Measurements from ENCODE around the gene ANKRD28.

DNA sequence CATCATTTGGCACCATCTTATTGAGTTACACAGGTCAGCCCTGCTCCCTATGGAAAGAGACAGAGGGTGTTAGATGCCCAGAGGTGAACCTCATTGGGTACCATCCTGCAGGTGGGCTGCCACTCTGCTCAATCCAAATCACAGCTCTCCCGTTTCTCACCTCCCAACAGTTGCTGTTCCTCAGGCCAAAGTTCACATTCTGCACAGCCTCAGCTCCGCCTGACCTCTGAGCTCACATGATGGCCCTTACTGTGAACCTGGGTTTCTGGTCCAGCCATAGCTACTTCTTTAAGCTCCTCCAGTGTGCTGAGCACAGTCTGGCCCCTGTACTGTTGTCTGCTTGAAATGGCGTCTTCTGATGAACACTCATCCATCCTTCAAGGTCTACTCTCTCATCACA is 148.4 kb downstream of the ANKRD28 start:
- TF ChIP-seq, protein P1, sequence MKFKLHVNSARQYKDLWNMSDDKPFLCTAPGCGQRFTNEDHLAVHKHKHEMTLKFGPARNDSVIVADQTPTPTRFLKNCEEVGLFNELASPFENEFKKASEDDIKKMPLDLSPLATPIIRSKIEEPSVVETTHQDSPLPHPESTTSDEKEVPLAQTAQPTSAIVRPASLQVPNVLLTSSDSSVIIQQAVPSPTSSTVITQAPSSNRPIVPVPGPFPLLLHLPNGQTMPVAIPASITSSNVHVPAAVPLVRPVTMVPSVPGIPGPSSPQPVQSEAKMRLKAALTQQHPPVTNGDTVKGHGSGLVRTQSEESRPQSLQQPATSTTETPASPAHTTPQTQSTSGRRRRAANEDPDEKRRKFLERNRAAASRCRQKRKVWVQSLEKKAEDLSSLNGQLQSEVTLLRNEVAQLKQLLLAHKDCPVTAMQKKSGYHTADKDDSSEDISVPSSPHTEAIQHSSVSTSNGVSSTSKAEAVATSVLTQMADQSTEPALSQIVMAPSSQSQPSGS (CRISPR knock-in tag; IDR thresholded peaks at IDR 0.05): no peak
- TF ChIP-seq POLR2AphosphoS5 (IDR thresholded peaks at IDR 0.05; ENCODE audit: control insufficient read depth, insufficient read depth, low read depth, low read length) (no peak), HNRNPK (IDR thresholded peaks at IDR 0.05; ENCODE audit: low read depth, low read length, poor library complexity, severe bottlenecking) (no peak), SIN3B (IDR thresholded peaks at IDR 0.05; ENCODE audit: low read depth) (no peak), CXXC5 (CRISPR knock-in tag; IDR thresholded peaks at IDR 0.05) (no peak)
- TF ChIP-seq, protein P2, sequence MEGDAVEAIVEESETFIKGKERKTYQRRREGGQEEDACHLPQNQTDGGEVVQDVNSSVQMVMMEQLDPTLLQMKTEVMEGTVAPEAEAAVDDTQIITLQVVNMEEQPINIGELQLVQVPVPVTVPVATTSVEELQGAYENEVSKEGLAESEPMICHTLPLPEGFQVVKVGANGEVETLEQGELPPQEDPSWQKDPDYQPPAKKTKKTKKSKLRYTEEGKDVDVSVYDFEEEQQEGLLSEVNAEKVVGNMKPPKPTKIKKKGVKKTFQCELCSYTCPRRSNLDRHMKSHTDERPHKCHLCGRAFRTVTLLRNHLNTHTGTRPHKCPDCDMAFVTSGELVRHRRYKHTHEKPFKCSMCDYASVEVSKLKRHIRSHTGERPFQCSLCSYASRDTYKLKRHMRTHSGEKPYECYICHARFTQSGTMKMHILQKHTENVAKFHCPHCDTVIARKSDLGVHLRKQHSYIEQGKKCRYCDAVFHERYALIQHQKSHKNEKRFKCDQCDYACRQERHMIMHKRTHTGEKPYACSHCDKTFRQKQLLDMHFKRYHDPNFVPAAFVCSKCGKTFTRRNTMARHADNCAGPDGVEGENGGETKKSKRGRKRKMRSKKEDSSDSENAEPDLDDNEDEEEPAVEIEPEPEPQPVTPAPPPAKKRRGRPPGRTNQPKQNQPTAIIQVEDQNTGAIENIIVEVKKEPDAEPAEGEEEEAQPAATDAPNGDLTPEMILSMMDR (IDR thresholded peaks at IDR 0.05 in 2 of 3, conservative IDR thresholded peaks at IDR 0.05 in 1 of 3; ENCODE audit: insufficient read depth in 2 of 3, low read depth in 1 of 3, low read length in 3 of 3): no peak

All from K562 (cell line).